Hepatocyte (in vitro differentiated cells): ENCODE data around the gene XRCC4. TPM values are rescaled to one million over a fixed set of nuclear protein-coding genes. Genes with fewer than 3 reads are reported as not detected.

ENCODE experiments used
- DNase-seq: peaks from one replicate; pipeline ENCODE4 v3.0.0-alpha.2; 2016; ENCODE audit warnings: low spot score
- H2AFZ ChIP-seq: fragments of 200-600 bp; sonication (generic); 2 replicates; pipeline ENCODE4 v1.6.0; 2016; ENCODE audit warnings: antibody characterized with exemption, mild to moderate bottlenecking
- H3K27ac ChIP-seq: fragments of 200-600 bp; sonication (generic); 2 replicates; pipeline ENCODE4 v1.5.1; 2016; ENCODE audit warnings: mild to moderate bottlenecking
- H3K27me3 ChIP-seq: fragments of 200-600 bp; sonication (generic); 2 replicates; pipeline ENCODE4 v1.6.1; 2016
- H3K36me3 ChIP-seq: fragments of 200-600 bp; sonication (generic); replicated peaks from 2 replicates; pipeline ENCODE4 v1.5.1; 2016; ENCODE audit warnings: low read depth; ENCODE audit not compliant: insufficient read depth
- H3K4me1 ChIP-seq: fragments of 200-600 bp; sonication (generic); 2 replicates; pipeline ENCODE4 v1.5.1; 2016; ENCODE audit warnings: mild to moderate bottlenecking, moderate library complexity; ENCODE audit not compliant: insufficient read depth
- H3K4me2 ChIP-seq: fragments of 200-600 bp; sonication (generic); 2 replicates; pipeline ENCODE4 v1.6.0; 2016
- H3K4me3 ChIP-seq: fragments of 200-600 bp; sonication (generic); 2 replicates; pipeline ENCODE4 v1.5.1; 2016; ENCODE audit warnings: mild to moderate bottlenecking
- H3K79me2 ChIP-seq: fragments of 200-600 bp; sonication (generic); 2 replicates; pipeline ENCODE4 v1.6.0; 2017; ENCODE audit warnings: mild to moderate bottlenecking
- H3K9me2 ChIP-seq: fragments of 200-600 bp; sonication (generic); replicated peaks from 2 replicates; pipeline ENCODE4 v1.6.0; 2017; ENCODE audit warnings: mild to moderate bottlenecking; ENCODE audit not compliant: insufficient read depth
- H3K9me3 ChIP-seq: fragments of 200-600 bp; sonication (generic); 2 replicates; pipeline ENCODE4 v1.5.1; 2016; ENCODE audit warnings: low read depth, mild to moderate bottlenecking
- H4K20me1 ChIP-seq: fragments of 200-600 bp; sonication (generic); 2 replicates; pipeline ENCODE4 v1.6.0; 2016; ENCODE audit warnings: mild to moderate bottlenecking; ENCODE audit not compliant: insufficient read depth, poor library complexity, severe bottlenecking
- CTCF ChIP-seq: fragments of 200-600 bp; sonication (generic); IDR thresholded peaks from 2 replicates; pipeline ENCODE4 v1.5.1; 2016; ENCODE audit warnings: antibody characterized with exemption, mild to moderate bottlenecking; ENCODE audit not compliant: poor library complexity
- EZH2 ChIP-seq: fragments of 200-600 bp; sonication (generic); IDR thresholded peaks from 2 replicates; pipeline ENCODE4 v1.6.1; 2016; ENCODE audit warnings: antibody characterized with exemption, mild to moderate bottlenecking, borderline replicate concordance
- EZH2phosphoT487 ChIP-seq: fragments of 200-600 bp; sonication (generic); IDR thresholded peaks from one replicate; pipeline ENCODE4 v1.6.1; 2018; ENCODE audit warnings: antibody characterized with exemption, mild to moderate bottlenecking, low read depth, moderate library complexity; ENCODE audit not compliant: unreplicated experiment, severe bottlenecking
- WGBS: methylation state at CpG from one replicate; pipeline ENCODE4 v1.1.6; 2016; ENCODE audit warnings: low lambda C conversion rate; ENCODE audit errors: missing lambda C conversion rate; 5-methylcytosine and 5-hydroxymethylcytosine counted together
- polyA plus RNA-seq: library from polyadenylated mRNA; unstranded; fragments of >200 nt; fragmentation: Nextera tagmentation; extraction: Ambion mirVana; gene quantifications from 2 replicates; pipeline ENCODE4 v1.2.1, GENCODE V29; 2016
- total RNA-seq: library from RNA; depleted of rRNA; stranded (reverse); fragments of >200 nt; gene quantifications from 2 replicates; pipeline ENCODE4 v1.2.3, GENCODE V29; 2014

XRCC4 gene
- total and polyA plus RNA-seq, 2 experiments from 2014 or later = 12.7 to 21.5 TPM

GRCh38 chr5:83157163-83157562 lies 79.8 kb downstream of the XRCC4 start:
- TF ChIP-seq EZH2 = no peak
- TF ChIP-seq EZH2phosphoT487 = no peak
- Histone ChIP-seq H3K4me1 (no peaks in the 10 kb centered on the region), H3K4me3 (no peak overlapping the region), H3K9me3 (no peaks in the 10 kb centered on the region), H3K27ac (no peak overlapping the region), H3K79me2 (no peaks in the 10 kb centered on the region), H2AFZ (no peak overlapping the region), H3K9me2 (no peaks in the 10 kb centered on the region), H4K20me1 (no peaks in the 10 kb centered on the region), H3K36me3 (no peaks in the 10 kb centered on the region), H3K4me2 (no peak overlapping the region), H3K27me3 (no peaks in the 10 kb centered on the region)
- WGBS = 77% methylated on average over 2 of the region's 2 CpGs
- DNase-seq = no peak

GRCh38 chr5:83162601-83163000 lies 85.3 kb downstream of the XRCC4 start:
- no peak overlapping the region for H3K27ac ChIP-seq
- H4K20me1 ChIP-seq = no peaks in the 10 kb centered on the region
- no peak for DNase-seq
- no peaks in the 10 kb centered on the region for H3K9me3 ChIP-seq
- H3K4me3 ChIP-seq = no peak overlapping the region
- WGBS = 47% methylated on average over 3 of the region's 3 CpGs
- no peaks in the 10 kb centered on the region for H3K79me2 ChIP-seq
- H3K36me3 ChIP-seq = no peaks in the 10 kb centered on the region
- no peak overlapping the region for H3K4me2 ChIP-seq
- H3K4me1 ChIP-seq = no peaks in the 10 kb centered on the region
- H3K27me3 ChIP-seq = no peaks in the 10 kb centered on the region
- TF ChIP-seq CTCF (no peak), EZH2phosphoT487 (no peak), EZH2 (no peak)
- H3K9me2 ChIP-seq = no peaks in the 10 kb centered on the region
- H2AFZ ChIP-seq = no peak overlapping the region

GRCh38 chr5:83167538-83167937 lies 90.2 kb downstream of the XRCC4 start:
- TF ChIP-seq EZH2 (no peak), CTCF (no peak), EZH2phosphoT487 (no peak)
- Histone ChIP-seq H3K4me1 (no peaks in the 10 kb centered on the region), H3K9me2 (no peaks in the 10 kb centered on the region)

GRCh38 chr5:83169571-83170337 lies 92.4 kb downstream of the XRCC4 start:
- whole genome bisulfite sequencing = 85% methylated on average over 2 of the region's 2 CpGs

More at GRCh38 chr5:83167538-83167937, 90.2 kb downstream of the XRCC4 start:
- H3K27me3 ChIP-seq = no peaks in the 10 kb centered on the region
- H3K27ac ChIP-seq = no peak overlapping the region
- H4K20me1 ChIP-seq = no peaks in the 10 kb centered on the region
- DNase-seq = no peak
- no peaks in the 10 kb centered on the region for H3K79me2 ChIP-seq
- H2AFZ ChIP-seq = no peak overlapping the region
- no peaks in the 10 kb centered on the region for H3K36me3 ChIP-seq
- no peaks in the 10 kb centered on the region for H3K9me3 ChIP-seq
- no peak overlapping the region for H3K4me2 ChIP-seq
- H3K4me3 ChIP-seq = no peak overlapping the region

More at GRCh38 chr5:83169571-83170337, 92.4 kb downstream of the XRCC4 start:
- H3K9me3 ChIP-seq = no peaks in the 10 kb centered on the region
- H3K4me3 ChIP-seq = no peak overlapping the region
- no peaks in the 10 kb centered on the region for H3K79me2 ChIP-seq
- H2AFZ ChIP-seq = no peak overlapping the region
- H3K27ac ChIP-seq = no peak overlapping the region
- no peaks in the 10 kb centered on the region for H3K36me3 ChIP-seq
- no peaks in the 10 kb centered on the region for H3K27me3 ChIP-seq
- DNase-seq = no peak
- H4K20me1 ChIP-seq = no peaks in the 10 kb centered on the region
- H3K9me2 ChIP-seq = no peaks in the 10 kb centered on the region
- no peak overlapping the region for H3K4me2 ChIP-seq
- TF ChIP-seq CTCF = no peak
- TF ChIP-seq EZH2 = no peak
- no peak for TF ChIP-seq EZH2phosphoT487
- H3K4me1 ChIP-seq = no peaks in the 10 kb centered on the region
